Right lobe of liver (tissue), 4 donors: Measurements from ENCODE around the gene RAB38.

Source experiments
- POLR2A ChIP-seq: fragments of 450-650 bp; IDR thresholded peaks from one replicate; pipeline ENCODE4 v1.6.1; 2017; ENCODE audit warnings: antibody characterized with exemption, mild to moderate bottlenecking
- TF ChIP-seq, protein P1 (sequence below), 4 donors: fragments of 200-600 bp in 3 of 4; fragments of 450-650 bp in 1 of 4; IDR thresholded peaks; one replicate each; pipeline versions ENCODE4 v1.5.1 to v1.8.0; 2016 to 2022; ENCODE audit warnings: antibody characterized with exemption in 4 of 4, mild to moderate bottlenecking in 2 of 4
- donor health status: DM: no; HTN: no; CAD: no.
- donor health status: DM: no; HTN: no; CAD: no.
- donor health status: DM: no; HTN: yes; CAD: no.

DNA sequence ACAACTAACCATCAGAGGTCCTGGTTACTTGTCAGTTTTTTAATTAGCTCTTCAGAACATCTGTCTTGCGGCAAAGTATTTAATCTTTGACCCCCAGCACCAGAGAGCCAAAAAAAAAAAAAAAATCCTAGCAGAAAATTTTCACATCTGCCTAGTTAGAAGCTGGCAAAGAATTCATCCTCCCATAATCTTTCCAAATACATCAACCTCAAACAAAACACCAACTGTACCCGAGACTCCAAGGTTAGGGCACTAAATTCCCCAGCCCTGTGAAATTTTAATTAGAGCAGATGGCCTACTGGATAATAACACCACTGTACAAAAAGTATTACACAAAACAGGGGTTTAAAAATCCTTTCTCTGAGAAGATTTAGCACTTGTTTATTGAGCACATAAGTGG lies 55.7 kb downstream of the RAB38 start:
- TF ChIP-seq, protein P1, sequence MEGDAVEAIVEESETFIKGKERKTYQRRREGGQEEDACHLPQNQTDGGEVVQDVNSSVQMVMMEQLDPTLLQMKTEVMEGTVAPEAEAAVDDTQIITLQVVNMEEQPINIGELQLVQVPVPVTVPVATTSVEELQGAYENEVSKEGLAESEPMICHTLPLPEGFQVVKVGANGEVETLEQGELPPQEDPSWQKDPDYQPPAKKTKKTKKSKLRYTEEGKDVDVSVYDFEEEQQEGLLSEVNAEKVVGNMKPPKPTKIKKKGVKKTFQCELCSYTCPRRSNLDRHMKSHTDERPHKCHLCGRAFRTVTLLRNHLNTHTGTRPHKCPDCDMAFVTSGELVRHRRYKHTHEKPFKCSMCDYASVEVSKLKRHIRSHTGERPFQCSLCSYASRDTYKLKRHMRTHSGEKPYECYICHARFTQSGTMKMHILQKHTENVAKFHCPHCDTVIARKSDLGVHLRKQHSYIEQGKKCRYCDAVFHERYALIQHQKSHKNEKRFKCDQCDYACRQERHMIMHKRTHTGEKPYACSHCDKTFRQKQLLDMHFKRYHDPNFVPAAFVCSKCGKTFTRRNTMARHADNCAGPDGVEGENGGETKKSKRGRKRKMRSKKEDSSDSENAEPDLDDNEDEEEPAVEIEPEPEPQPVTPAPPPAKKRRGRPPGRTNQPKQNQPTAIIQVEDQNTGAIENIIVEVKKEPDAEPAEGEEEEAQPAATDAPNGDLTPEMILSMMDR (IDR thresholded peaks at IDR 0.05), result no peak
- TF ChIP-seq POLR2A, result no peak
